ENCODE measurements around the gene TNFRSF19. TPM values are rescaled to one million over a fixed set of nuclear protein-coding genes. Genes with fewer than 3 reads are reported as not detected.

TNFRSF19 gene
- total RNA-seq, 1 experiment from 2014 or later: 0.31 TPM

GRCh38 chr13:23699271-23699670 lies 129.1 kb downstream of the TNFRSF19 start:
- Histone ChIP-seq H3K36me3 (replicated peaks; ENCODE audit: control insufficient read depth, insufficient read depth, low read length) (no peaks in the 10 kb centered on the region), H3K27me3 (ENCODE audit: control insufficient read depth, insufficient read depth, low read length) (no peaks in the 10 kb centered on the region), H3K4me3 (ENCODE audit: insufficient read depth, low read depth, low read length) (no peak overlapping the region)
- no peak for DNase-seq

DNA sequence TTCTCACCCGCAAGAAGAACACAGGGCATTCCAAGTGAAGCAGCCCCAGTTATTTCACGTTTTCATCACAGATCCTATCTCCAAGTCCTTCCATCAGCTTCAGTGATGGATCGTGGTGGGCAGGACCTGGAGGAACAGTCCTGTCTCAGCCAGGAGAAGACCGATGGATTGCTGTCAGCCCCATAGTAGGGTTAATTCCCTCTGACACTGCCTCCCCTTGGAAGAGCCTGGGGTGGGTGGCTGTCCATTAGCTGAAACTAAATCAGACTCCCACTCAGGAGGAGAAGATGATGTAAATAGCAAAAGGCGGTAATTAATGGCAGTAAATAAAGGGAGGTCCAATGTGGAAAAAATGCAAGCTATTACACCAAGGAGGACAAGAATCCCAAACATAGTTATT lies 131.0 kb downstream of the TNFRSF19 start:
- DNase-seq: no peak
- Histone ChIP-seq H3K4me3 (ENCODE audit: insufficient read depth, low read depth, low read length) (no peak overlapping the region), H3K36me3 (replicated peaks; ENCODE audit: control insufficient read depth, insufficient read depth, low read length) (no peaks in the 10 kb centered on the region), H3K27me3 (ENCODE audit: control insufficient read depth, insufficient read depth, low read length) (no peaks in the 10 kb centered on the region)

DNA sequence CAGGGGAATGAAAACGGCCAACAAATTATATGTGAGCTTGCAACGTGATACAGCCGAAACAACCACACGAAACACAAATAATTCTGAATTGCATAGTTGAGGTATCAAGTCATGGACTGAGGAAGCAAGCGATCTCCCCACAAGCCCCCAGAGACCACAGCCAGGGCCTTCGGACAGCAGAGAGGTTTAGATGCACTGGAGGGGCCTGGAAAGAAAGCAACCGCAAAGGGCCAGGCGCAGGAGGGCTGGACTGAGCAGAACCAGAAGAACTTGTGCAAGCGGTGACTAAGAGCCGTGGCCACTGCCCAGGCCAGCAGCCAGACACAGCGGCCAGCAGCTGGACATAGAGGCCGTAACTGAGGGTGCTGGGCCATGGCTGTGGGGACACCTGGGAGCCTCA lies 131.4 kb downstream of the TNFRSF19 start:
- no peak for DNase-seq
- no peak overlapping the region for H3K4me3 ChIP-seq (ENCODE audit: insufficient read depth, low read depth, low read length)
- H3K27me3 ChIP-seq (ENCODE audit: control insufficient read depth, insufficient read depth, low read length): no peaks in the 10 kb centered on the region
- no peaks in the 10 kb centered on the region for H3K36me3 ChIP-seq (replicated peaks; ENCODE audit: control insufficient read depth, insufficient read depth, low read length)

DNA sequence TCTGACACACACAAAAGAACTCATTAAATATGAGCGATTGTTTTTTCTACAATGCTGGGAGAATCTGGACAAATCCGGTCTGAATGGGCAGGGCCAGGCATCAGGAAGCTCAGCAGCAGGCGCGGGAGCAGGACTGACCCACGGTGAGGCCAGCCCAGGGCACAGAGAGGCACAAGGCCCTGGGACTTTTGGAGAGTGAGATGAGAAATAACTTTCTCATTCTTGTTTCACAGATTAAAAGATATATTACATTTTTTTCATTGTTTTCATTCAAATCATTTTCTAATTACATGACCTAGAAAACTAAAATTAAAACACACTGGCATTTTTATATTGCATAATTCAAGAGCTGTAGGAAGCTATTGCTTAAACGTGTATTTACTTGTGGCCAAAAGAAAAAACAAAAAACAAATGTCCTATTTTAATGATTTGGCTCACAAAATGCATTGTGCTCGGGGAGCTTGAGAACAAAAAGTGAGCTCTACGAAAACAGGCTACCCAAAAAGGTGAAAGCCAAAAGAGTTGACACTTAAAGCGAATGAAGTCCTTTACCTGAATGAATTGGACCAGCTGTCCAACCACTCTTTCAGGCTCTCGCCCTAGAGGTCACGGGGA lies 133.1 kb downstream of the TNFRSF19 start:
- Histone ChIP-seq H3K4me3 (ENCODE audit: insufficient read depth, low read depth, low read length) (no peak overlapping the region), H3K27me3 (ENCODE audit: control insufficient read depth, insufficient read depth, low read length) (no peaks in the 10 kb centered on the region), H3K36me3 (replicated peaks; ENCODE audit: control insufficient read depth, insufficient read depth, low read length) (no peaks in the 10 kb centered on the region)
- DNase-seq: no peak

- Histone ChIP-seq H3K36me3 (replicated peaks; ENCODE audit: control insufficient read depth, insufficient read depth, low read length) (no peaks in the 10 kb centered on the region), H3K4me3 (ENCODE audit: insufficient read depth, low read depth, low read length) (no peak overlapping the region), H3K27me3 (ENCODE audit: control insufficient read depth, insufficient read depth, low read length) (no peaks in the 10 kb centered on the region)
- no peak for DNase-seq
These were observed 135.4 kb downstream of the TNFRSF19 start for GRCh38 chr13:23705583-23705982.

DNA sequence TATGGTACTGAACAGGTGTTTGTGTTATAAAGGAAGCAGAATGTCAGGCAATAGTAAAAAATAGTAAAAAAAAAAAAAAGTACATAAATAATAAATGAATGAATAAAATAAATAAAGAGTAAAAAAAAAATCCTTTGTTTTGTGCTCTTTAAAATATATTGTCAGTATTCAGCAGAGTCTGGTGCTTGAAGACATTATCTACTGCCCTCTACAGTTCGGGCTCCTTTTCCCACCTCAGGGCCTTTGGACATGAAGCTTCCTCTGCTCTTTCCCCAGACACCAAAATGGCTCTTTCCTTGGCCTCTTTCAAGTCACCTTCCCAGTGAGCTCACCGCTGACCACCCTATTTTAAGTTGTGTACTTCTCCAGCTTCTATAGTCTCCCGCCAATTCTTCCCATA lies 137.5 kb downstream of the TNFRSF19 start:
- Histone ChIP-seq H3K36me3 (replicated peaks; ENCODE audit: control insufficient read depth, insufficient read depth, low read length) (no peaks in the 10 kb centered on the region), H3K27me3 (ENCODE audit: control insufficient read depth, insufficient read depth, low read length) (no peaks in the 10 kb centered on the region), H3K4me3 (ENCODE audit: insufficient read depth, low read depth, low read length) (no peak overlapping the region)
- no peak for DNase-seq

DNA sequence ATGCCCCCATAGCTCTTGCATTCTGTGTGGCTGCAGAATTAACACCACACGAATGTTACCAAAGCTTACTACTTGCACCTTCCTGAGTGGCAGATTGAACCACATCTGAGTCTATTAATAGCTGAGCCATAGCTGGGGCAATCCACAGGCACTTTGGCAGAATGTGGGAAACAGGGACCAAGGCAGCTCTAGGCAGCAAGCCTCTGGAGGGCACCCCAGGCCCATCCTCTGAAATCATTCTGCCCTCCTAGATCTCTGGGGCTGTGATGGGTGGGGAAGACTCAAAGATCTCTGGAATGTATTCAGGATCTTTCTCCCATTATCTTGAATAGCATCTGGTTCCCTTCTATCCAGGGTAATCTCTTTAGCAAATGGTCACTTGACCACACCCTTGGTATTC lies 139.3 kb downstream of the TNFRSF19 start:
- H3K4me3 ChIP-seq (ENCODE audit: insufficient read depth, low read depth, low read length): no peak overlapping the region
- no peaks in the 10 kb centered on the region for H3K36me3 ChIP-seq (replicated peaks; ENCODE audit: control insufficient read depth, insufficient read depth, low read length)
- DNase-seq: no peak
- no peaks in the 10 kb centered on the region for H3K27me3 ChIP-seq (ENCODE audit: control insufficient read depth, insufficient read depth, low read length)

- Histone ChIP-seq H3K36me3 (replicated peaks; ENCODE audit: control insufficient read depth, insufficient read depth, low read length) (no peaks in the 10 kb centered on the region), H3K27me3 (ENCODE audit: control insufficient read depth, insufficient read depth, low read length) (no peaks in the 10 kb centered on the region), H3K4me3 (ENCODE audit: insufficient read depth, low read depth, low read length) (no peak overlapping the region)
- DNase-seq: no peak
These were observed 140.2 kb downstream of the TNFRSF19 start for GRCh38 chr13:23710366-23710765.

DNA sequence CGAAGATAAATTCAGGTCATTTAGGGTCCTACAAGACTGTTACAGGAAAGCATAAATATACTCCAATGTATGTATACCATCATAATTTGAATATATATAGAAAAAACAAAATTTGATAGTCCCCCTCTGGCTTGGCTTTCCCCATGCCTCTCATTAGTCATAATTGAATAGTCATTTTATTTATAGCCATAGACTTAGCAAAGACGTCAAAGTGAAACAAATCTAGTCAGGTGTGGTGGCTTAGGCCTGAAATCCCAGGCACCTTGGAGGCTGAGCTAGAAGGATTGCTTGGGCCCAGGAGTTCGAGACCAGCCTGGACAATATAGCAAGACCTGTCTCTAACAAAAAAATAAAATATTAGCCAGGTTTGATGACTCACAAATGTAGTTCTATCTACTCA lies 141.1 kb downstream of the TNFRSF19 start:
- DNase-seq: no peak
- no peak overlapping the region for H3K4me3 ChIP-seq (ENCODE audit: insufficient read depth, low read depth, low read length)
- H3K36me3 ChIP-seq (replicated peaks; ENCODE audit: control insufficient read depth, insufficient read depth, low read length): no peaks in the 10 kb centered on the region
- H3K27me3 ChIP-seq (ENCODE audit: control insufficient read depth, insufficient read depth, low read length): no peaks in the 10 kb centered on the region

GRCh38 chr13:23714672-23715071 lies 144.5 kb downstream of the TNFRSF19 start:
- Histone ChIP-seq H3K36me3 (replicated peaks; ENCODE audit: control insufficient read depth, insufficient read depth, low read length) (no peaks in the 10 kb centered on the region), H3K4me3 (ENCODE audit: insufficient read depth, low read depth, low read length) (no peak overlapping the region), H3K27me3 (ENCODE audit: control insufficient read depth, insufficient read depth, low read length) (no peaks in the 10 kb centered on the region)
- no peak for DNase-seq

DNA sequence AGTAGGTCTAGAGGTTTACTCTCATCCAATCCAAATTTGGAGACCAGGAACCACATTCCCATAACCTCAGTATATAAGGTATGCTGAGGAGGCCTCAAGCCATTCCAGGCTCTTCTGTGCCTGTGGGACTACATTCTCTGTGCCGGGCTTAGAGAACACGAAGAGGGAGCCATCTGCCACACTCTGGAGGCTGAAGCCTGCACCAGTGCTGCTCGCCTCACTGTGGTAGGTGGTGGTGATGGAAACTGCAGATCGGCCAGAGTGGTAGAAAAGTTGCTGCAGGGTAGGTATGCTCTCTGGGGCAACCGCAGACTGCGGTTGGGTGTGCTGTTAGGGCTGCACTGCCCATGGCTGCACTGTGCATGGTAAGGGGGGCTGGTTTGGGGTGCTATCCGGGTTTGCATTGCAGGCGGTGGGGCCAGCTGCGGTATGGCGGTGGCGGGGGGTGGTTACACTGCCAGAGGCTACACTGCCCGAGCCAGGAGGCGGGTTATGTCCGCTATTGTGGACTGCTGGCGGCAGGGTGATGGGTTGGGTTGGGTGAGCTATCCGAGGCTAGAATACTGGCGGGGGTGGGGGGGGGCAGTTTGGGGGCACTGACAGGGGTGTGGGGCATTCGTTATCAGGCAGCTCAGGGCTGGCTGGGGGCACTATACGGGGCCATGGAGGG lies 145.0 kb downstream of the TNFRSF19 start:
- peak; percentile 28 for DNase-seq
- no peak overlapping the region for H3K4me3 ChIP-seq (ENCODE audit: insufficient read depth, low read depth, low read length)
- H3K27me3 ChIP-seq (ENCODE audit: control insufficient read depth, insufficient read depth, low read length): no peaks in the 10 kb centered on the region
- no peaks in the 10 kb centered on the region for H3K36me3 ChIP-seq (replicated peaks; ENCODE audit: control insufficient read depth, insufficient read depth, low read length)

DNA sequence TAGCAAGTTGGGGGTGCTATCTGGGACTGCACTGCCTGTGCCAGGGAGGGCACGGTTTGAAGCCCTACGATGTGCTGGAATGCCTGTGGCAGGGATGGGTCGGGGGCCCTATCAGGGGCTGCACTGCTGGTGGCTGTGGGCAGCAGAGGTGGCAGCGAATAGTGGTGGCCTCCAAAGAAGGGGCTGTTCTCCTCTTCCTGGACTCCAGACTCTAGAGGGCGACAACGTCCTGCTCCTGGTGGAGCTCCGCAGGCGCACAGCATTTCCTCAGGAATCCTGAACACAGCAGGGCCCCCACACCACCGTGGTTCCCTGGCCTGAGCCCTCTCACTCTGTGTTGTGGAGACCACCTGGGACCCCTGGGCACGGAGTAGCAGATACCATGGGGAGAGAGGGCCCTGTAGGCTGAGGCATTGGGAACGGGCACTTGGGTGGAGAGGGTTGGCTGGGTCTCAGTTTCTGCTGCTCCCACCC lies 145.6 kb downstream of the TNFRSF19 start:
- no peak overlapping the region for H3K4me3 ChIP-seq (ENCODE audit: insufficient read depth, low read depth, low read length)
- H3K27me3 ChIP-seq (ENCODE audit: control insufficient read depth, insufficient read depth, low read length): no peaks in the 10 kb centered on the region
- peak; percentile 79 for DNase-seq
- no peaks in the 10 kb centered on the region for H3K36me3 ChIP-seq (replicated peaks; ENCODE audit: control insufficient read depth, insufficient read depth, low read length)

- no peaks in the 10 kb centered on the region for H3K27me3 ChIP-seq (ENCODE audit: control insufficient read depth, insufficient read depth, low read length)
- H3K4me3 ChIP-seq (ENCODE audit: insufficient read depth, low read depth, low read length): no peak overlapping the region
- H3K36me3 ChIP-seq (replicated peaks; ENCODE audit: control insufficient read depth, insufficient read depth, low read length): no peaks in the 10 kb centered on the region
- no peak for DNase-seq
These were observed 146.2 kb downstream of the TNFRSF19 start for GRCh38 chr13:23716401-23716800.

- H3K27me3 ChIP-seq (ENCODE audit: control insufficient read depth, insufficient read depth, low read length): no peaks in the 10 kb centered on the region
- H3K4me3 ChIP-seq (ENCODE audit: insufficient read depth, low read depth, low read length): no peak overlapping the region
- no peak for DNase-seq
- H3K36me3 ChIP-seq (replicated peaks; ENCODE audit: control insufficient read depth, insufficient read depth, low read length): no peaks in the 10 kb centered on the region
These were observed 148.8 kb downstream of the TNFRSF19 start for GRCh38 chr13:23718996-23719395.

GRCh38 chr13:23722726-23723453 lies 152.7 kb downstream of the TNFRSF19 start:
- Histone ChIP-seq H3K4me3 (ENCODE audit: insufficient read depth, low read depth, low read length) (no peak overlapping the region), H3K36me3 (replicated peaks; ENCODE audit: control insufficient read depth, insufficient read depth, low read length) (no peaks in the 10 kb centered on the region), H3K27me3 (ENCODE audit: control insufficient read depth, insufficient read depth, low read length) (no peaks in the 10 kb centered on the region)
- no peak for DNase-seq

Data from H7 (cell line).